Keratinocyte (primary cell): ENCODE data around the gene MFAP4.

Source experiments
- EZH2 ChIP-seq: IDR thresholded peaks from one replicate; pipeline ENCODE4 v1.6.1; 2012; ENCODE audit warnings: inconsistent platforms, mild to moderate bottlenecking, low read length, moderate library complexity
- TF ChIP-seq, protein P1 (sequence below), 3 experiments: IDR thresholded peaks in 1 of 3; conservative IDR thresholded peaks in 1 of 3; optimal IDR thresholded peaks in 1 of 3; 2 replicates in 2 of 3; 3 replicates in 1 of 3; pipeline versions ENCODE3 to v1.5.1; 2011; ENCODE audit warnings: low read length in 3 of 3, mild to moderate bottlenecking in 3 of 3, moderate library complexity in 2 of 3, control low read depth in 1 of 3, inconsistent platforms in 1 of 3; ENCODE audit not compliant: insufficient read depth in 2 of 3; ENCODE audit errors: extremely low read depth in 1 of 3

DNA sequence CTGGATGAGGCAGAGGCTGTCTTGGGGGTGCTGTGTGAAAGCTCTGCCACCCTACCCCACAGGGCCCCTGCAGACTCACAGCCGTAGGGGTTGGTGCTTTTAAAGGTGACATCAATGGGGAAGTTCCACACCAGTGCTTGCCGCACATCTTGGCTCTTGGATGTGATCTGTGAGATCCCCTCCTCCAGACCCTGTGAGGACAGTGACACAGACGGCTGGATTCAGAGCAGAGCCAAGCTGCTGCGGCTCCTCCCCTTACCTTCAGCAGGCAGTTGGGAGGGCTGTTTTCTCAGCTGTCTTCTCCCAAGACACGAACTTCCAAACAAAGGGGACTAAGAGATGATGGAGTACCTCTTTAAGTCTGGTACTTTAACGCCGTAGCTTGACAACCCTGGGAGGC is 29.2 kb downstream of the MFAP4 start:
- TF ChIP-seq, protein P1, sequence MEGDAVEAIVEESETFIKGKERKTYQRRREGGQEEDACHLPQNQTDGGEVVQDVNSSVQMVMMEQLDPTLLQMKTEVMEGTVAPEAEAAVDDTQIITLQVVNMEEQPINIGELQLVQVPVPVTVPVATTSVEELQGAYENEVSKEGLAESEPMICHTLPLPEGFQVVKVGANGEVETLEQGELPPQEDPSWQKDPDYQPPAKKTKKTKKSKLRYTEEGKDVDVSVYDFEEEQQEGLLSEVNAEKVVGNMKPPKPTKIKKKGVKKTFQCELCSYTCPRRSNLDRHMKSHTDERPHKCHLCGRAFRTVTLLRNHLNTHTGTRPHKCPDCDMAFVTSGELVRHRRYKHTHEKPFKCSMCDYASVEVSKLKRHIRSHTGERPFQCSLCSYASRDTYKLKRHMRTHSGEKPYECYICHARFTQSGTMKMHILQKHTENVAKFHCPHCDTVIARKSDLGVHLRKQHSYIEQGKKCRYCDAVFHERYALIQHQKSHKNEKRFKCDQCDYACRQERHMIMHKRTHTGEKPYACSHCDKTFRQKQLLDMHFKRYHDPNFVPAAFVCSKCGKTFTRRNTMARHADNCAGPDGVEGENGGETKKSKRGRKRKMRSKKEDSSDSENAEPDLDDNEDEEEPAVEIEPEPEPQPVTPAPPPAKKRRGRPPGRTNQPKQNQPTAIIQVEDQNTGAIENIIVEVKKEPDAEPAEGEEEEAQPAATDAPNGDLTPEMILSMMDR (optimal IDR thresholded peaks at IDR 0.05 in 1 of 3, IDR thresholded peaks at IDR 0.05 in 1 of 3, conservative IDR thresholded peaks at IDR 0.05 in 1 of 3; ENCODE audit: extremely low read depth in 1 of 3, insufficient read depth in 2 of 3, low read length in 3 of 3): no peak
- no peak for TF ChIP-seq EZH2
